Lower leg skin (tissue), 3 donors: ENCODE data around the gene CUL9.

Experiments
- CTCF ChIP-seq, 3 donors: fragments of 450-650 bp; IDR thresholded peaks; one replicate each; pipeline ENCODE4 v1.5.1; 2016; ENCODE audit warnings: antibody characterized with exemption in 3 of 3, mild to moderate bottlenecking in 3 of 3, moderate library complexity in 2 of 3
- POLR2A ChIP-seq, 2 donors: fragments of 450-650 bp; IDR thresholded peaks; one replicate each; pipeline ENCODE4 v1.6.1; 2016 to 2017; ENCODE audit warnings: antibody characterized with exemption in 2 of 2, mild to moderate bottlenecking in 1 of 2, moderate library complexity in 1 of 2

GRCh38 chr6:43240950-43241349 is 59.0 kb downstream of the CUL9 start:
- TF ChIP-seq CTCF (IDR thresholded peaks at IDR 0.05): no peak
- no peak for TF ChIP-seq POLR2A (IDR thresholded peaks at IDR 0.05)
